Sigmoid colon (tissue), 4 donors: ENCODE measurements around the gene PTGS1.
A peak's percentile ranks its signal among the peaks of the same experiment; 100 is the strongest.

Source experiments
- CTCF ChIP-seq, 4 experiments: fragments of 450-650 bp in 3 of 4; fragments of 200-600 bp in 1 of 4; IDR thresholded peaks; one replicate each; pipeline ENCODE4 v1.5.1; 2016 to 2019; ENCODE audit warnings: antibody characterized with exemption in 4 of 4, mild to moderate bottlenecking in 3 of 4, moderate library complexity in 2 of 4
- EP300 ChIP-seq, 4 donors: sonication (generic); formaldehyde crosslinking; IDR thresholded peaks; one replicate each; pipeline ENCODE4 v1.6.1; 2017; ENCODE audit warnings: antibody characterized with exemption in 4 of 4
- POLR2A ChIP-seq, 2 donors: fragments of 450-650 bp; IDR thresholded peaks; one replicate each; pipeline ENCODE4 v1.6.1; 2016; ENCODE audit warnings: antibody characterized with exemption in 2 of 2, mild to moderate bottlenecking in 2 of 2, moderate library complexity in 2 of 2
- POLR2AphosphoS5 ChIP-seq, 4 donors: sonication (generic); formaldehyde crosslinking; IDR thresholded peaks; one replicate each; pipeline ENCODE4 v1.6.1; 2017; ENCODE audit warnings: antibody characterized with exemption in 4 of 4

- TF ChIP-seq CTCF (IDR thresholded peaks at IDR 0.05) (no peak), POLR2AphosphoS5 (IDR thresholded peaks at IDR 0.05) (peak in 1 of 4 donors; percentile 31), POLR2A (IDR thresholded peaks at IDR 0.05) (no peak), EP300 (IDR thresholded peaks at IDR 0.05) (no peak)
Observed at GRCh38 chr9:122444041-122444733, 73.4 kb downstream of the PTGS1 start.
